Right lobe of liver (tissue), 6 donors: ENCODE measurements around the gene MXI1. TPM values are rescaled to one million over a fixed set of nuclear protein-coding genes. Genes with fewer than 3 reads are reported as not detected.

Experiments used
- ATAC-seq, 4 donors: fragments of 200-7000 bp; cut with Tn5 transposase; one replicate each; pipeline ENCODE4 v1.9.1; 2020; ENCODE audit warnings: mild to moderate bottlenecking in 4 of 4, moderate library complexity in 4 of 4
- DNase-seq, 3 donors: peaks; one replicate each; pipeline ENCODE4 v3.0.0-alpha.2; 2020
- H3K27ac ChIP-seq, 3 donors: fragments of 200-600 bp; one replicate each; pipeline ENCODE4 v1.8.0; 2022
- H3K27me3 ChIP-seq, 2 donors: fragments of 200-600 bp; one replicate each; pipeline ENCODE4 v1.8.0; 2022
- H3K36me3 ChIP-seq, 4 donors: fragments of 200-600 bp; sonication (generic) in 1 of 4; one replicate each; pipeline versions ENCODE4 v1.5.1 to v1.8.0; 2017 to 2022; ENCODE audit warnings: control low read depth in 1 of 4
- H3K4me1 ChIP-seq, 4 donors: fragments of 200-600 bp; sonication (generic) in 1 of 4; one replicate each; pipeline versions ENCODE4 v1.5.1 to v1.8.0; 2017 to 2022; ENCODE audit warnings: control low read depth in 1 of 4
- H3K4me3 ChIP-seq, 3 donors: fragments of 200-600 bp; one replicate each; pipeline ENCODE4 v1.8.0; 2022
- H3K9me3 ChIP-seq, 4 donors: fragments of 200-600 bp; sonication (generic) in 1 of 4; one replicate each; pipeline versions ENCODE4 v1.5.1 to v1.8.0; 2017 to 2022; ENCODE audit warnings: control low read depth in 1 of 4
- POLR2A ChIP-seq: fragments of 450-650 bp; IDR thresholded peaks from one replicate; pipeline ENCODE4 v1.6.1; 2017; ENCODE audit warnings: antibody characterized with exemption, mild to moderate bottlenecking
- WGBS: methylation state at CpG from one replicate; pipeline ENCODE4 v1.1.6; 2018; ENCODE audit warnings: low coverage, low lambda C conversion rate; ENCODE audit not compliant: insufficient coverage; ENCODE audit errors: missing lambda C conversion rate; 5-methylcytosine and 5-hydroxymethylcytosine counted together
- intact Hi-C, 2 donors: fragments of 100-400 bp; cut with DNase I; formaldehyde crosslinking; loops; one replicate each; pipeline versions ENCODE4 v1.11.2 to v1.14.1; 2022
- total RNA-seq, 6 experiments: library from RNA; depleted of rRNA in 2 of 6; stranded (reverse); fragments of >200 nt in 2 of 6; fragmentation: NEBNext Ultra II Directional in 3 of 6; extraction: Animal tissue kit (Norgen Biotek cat#: 25700) in 3 of 6; gene quantifications; one replicate each; pipeline versions ENCODE4 v1.1.0 to v1.2.4, GENCODE V29; 2016 to 2023
- TF ChIP-seq, protein P1 (sequence below), 4 donors: fragments of 200-600 bp in 3 of 4; fragments of 450-650 bp in 1 of 4; IDR thresholded peaks; one replicate each; pipeline versions ENCODE4 v1.5.1 to v1.8.0; 2016 to 2022; ENCODE audit warnings: antibody characterized with exemption in 4 of 4, mild to moderate bottlenecking in 2 of 4
- donor health status: DM: no; HTN: yes; CAD: no.
- donor health status: DM: no; HTN: no; CAD: no.
- donor health status: DM: no; HTN: no; CAD: no.
- donor health status: DM: no; HTN: yes; CAD: no.
- donor health status: DM: no; HTN: yes; CAD: no.

Gene MXI1
- total RNA-seq, 6 experiments from 2014 or later, result 17.1 to 32.6 (median 26.5) TPM

DNA sequence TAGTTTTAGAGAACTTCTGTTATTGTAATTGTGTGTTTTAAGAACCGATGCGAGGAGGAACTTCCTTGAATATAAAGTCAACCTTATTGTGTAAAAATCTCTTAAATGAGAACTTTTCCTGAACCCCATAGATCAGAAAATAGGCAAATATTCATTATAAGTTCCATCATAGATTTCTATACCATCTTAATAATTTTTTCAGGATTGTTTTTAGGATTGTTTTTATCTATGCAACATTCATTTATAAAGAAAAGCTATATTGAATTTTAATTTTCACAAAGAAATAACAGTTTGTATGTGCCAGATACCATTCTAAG, 99.0 kb downstream of the MXI1 start:
- no peak for DNase-seq
- intact Hi-C loops, result no loop called here

DNA sequence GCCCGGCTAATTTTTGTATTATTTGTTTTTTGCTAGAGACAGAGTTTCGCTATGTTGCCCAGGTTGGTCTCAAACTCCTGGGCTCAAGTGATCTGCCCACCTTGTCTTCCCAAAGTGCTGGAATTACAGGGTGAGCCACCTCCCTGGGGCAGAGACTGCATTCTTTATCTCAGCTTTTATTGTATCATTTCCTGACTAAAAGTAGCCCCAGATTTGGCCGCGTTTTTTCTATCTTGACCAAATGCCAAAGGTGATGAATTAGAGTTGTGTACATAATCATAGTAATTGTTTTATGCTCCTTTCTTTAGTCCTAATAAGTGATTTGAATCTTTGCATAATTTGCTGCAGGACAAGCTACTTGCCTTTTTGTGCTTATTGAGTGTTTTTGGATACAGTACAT, 100.4 kb downstream of the MXI1 start:
- no peaks in the 10 kb centered on the region for H3K27me3 ChIP-seq
- no peak overlapping the region for H3K27ac ChIP-seq
- ATAC-seq (no peak), DNase-seq (no peak)
- peaks cover 0 to 17% (median 7%) of the 10 kb centered on the region in 4 donors for H3K4me1 ChIP-seq
- intact Hi-C loops, result no loop called here
- no peaks in the 10 kb centered on the region for H3K9me3 ChIP-seq
- H3K4me3 ChIP-seq, result no peak overlapping the region
- no peaks in the 10 kb centered on the region for H3K36me3 ChIP-seq
- no peak for TF ChIP-seq POLR2A
- TF ChIP-seq, protein P1, sequence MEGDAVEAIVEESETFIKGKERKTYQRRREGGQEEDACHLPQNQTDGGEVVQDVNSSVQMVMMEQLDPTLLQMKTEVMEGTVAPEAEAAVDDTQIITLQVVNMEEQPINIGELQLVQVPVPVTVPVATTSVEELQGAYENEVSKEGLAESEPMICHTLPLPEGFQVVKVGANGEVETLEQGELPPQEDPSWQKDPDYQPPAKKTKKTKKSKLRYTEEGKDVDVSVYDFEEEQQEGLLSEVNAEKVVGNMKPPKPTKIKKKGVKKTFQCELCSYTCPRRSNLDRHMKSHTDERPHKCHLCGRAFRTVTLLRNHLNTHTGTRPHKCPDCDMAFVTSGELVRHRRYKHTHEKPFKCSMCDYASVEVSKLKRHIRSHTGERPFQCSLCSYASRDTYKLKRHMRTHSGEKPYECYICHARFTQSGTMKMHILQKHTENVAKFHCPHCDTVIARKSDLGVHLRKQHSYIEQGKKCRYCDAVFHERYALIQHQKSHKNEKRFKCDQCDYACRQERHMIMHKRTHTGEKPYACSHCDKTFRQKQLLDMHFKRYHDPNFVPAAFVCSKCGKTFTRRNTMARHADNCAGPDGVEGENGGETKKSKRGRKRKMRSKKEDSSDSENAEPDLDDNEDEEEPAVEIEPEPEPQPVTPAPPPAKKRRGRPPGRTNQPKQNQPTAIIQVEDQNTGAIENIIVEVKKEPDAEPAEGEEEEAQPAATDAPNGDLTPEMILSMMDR (IDR thresholded peaks at IDR 0.05), result no peak
- 43% methylated on average over 4 of the region's 4 CpGs for WGBS

More for the DNA sequence above, 99.0 kb downstream of the MXI1 start:
- H3K4me1 ChIP-seq, result peaks cover 0 to 31% (median 12%) of the 10 kb centered on the region in 4 donors
- ATAC-seq, result no peak
- H3K9me3 ChIP-seq, result no peaks in the 10 kb centered on the region
- H3K27ac ChIP-seq, result no peak overlapping the region
- peaks cover 0 to 11% (median 4%) of the 10 kb centered on the region in 4 donors for H3K36me3 ChIP-seq
- no peaks in the 10 kb centered on the region for H3K27me3 ChIP-seq
- no peak overlapping the region for H3K4me3 ChIP-seq
- WGBS, result 0% methylated on average over 2 of the region's 2 CpGs
- no peak for TF ChIP-seq POLR2A

DNA sequence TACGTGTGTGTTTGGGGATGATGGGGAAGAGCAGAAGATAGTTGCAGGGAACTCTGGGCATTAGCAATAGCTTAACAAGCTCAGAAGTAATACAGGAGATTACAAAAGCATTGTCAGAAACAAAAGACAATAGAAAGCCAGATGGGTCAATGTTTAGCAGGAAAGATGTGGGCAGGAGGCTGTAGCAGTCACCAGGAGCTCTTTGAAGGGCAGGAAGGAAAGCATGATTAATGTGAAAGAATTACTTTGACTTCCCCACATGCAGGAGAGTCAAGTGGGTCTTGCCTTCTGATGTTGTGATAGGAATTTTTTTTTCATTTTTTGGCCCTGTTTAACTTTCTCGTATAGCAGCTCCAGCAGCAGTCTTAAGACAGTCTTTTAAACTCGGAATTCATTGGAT, 103.3 kb downstream of the MXI1 start:
- H3K4me3 ChIP-seq, result no peak overlapping the region
- no peak for TF ChIP-seq POLR2A
- TF ChIP-seq, protein P1 (IDR thresholded peaks at IDR 0.05), result no peak
- H3K27me3 ChIP-seq, result no peaks in the 10 kb centered on the region
- WGBS, result 27% methylated on average over 3 of the region's 3 CpGs
- H3K36me3 ChIP-seq, result no peaks in the 10 kb centered on the region
- DNase-seq, result no peak
- H3K4me1 ChIP-seq, result peaks cover 0 to 3% (median under 1%) of the 10 kb centered on the region in 4 donors
- ATAC-seq, result peak in 2 of 4 donors; percentile 14 to 34
- no peaks in the 10 kb centered on the region for H3K9me3 ChIP-seq
- H3K27ac ChIP-seq, result no peak overlapping the region
- intact Hi-C loops, result loop anchor here in 1 of 2 donors (5.0 kb wide), 1 partner anchor 237 kb away; no protein-coding TSS in a partner anchor

DNA sequence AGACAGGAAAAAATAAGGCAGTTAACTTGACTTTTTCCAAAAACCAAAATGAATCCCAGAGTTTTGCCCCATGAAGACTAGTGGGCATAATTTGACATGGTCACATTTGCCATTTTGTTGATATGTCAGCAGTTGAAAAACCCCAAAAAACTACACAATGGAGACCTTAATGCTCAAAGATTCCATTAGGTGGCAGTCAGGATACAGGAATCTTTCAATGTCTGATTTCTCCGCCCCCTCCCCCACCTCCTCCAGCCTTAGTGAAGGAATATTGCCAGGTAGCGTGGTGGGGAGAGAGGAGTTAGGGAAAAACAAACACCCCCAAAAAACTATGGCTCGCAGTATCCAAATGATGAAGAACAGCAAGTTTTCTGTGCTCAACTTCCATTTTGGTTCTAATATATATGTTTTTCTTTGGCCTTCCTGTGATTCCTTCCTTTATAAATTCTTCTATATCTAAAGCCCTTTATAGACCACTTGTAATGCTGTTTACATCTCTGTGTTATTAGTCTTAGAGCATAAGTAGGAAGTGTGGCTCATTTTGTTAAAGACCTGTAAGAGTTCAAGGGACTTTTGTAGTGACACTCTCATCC, 104.0 kb downstream of the MXI1 start:
- no peak overlapping the region for H3K27ac ChIP-seq
- no peak for TF ChIP-seq POLR2A
- TF ChIP-seq, protein P1 (IDR thresholded peaks at IDR 0.05), result peak; percentile 60 to 74 (median 62)
- no peak overlapping the region for H3K4me3 ChIP-seq
- peak; percentile 89 to 92 (median 90) for ATAC-seq
- DNase-seq, result peak in 1 of 3 donors; percentile 29
- intact Hi-C loops, result loop anchor here in 1 of 2 donors (5.0 kb wide), 1 partner anchor 236 kb away; no protein-coding TSS in a partner anchor
- H3K36me3 ChIP-seq, result no peaks in the 10 kb centered on the region
- no peaks in the 10 kb centered on the region for H3K4me1 ChIP-seq
- 3% methylated on average over 3 of the region's 3 CpGs for WGBS
- H3K27me3 ChIP-seq, result no peaks in the 10 kb centered on the region
- H3K9me3 ChIP-seq, result no peaks in the 10 kb centered on the region

DNA sequence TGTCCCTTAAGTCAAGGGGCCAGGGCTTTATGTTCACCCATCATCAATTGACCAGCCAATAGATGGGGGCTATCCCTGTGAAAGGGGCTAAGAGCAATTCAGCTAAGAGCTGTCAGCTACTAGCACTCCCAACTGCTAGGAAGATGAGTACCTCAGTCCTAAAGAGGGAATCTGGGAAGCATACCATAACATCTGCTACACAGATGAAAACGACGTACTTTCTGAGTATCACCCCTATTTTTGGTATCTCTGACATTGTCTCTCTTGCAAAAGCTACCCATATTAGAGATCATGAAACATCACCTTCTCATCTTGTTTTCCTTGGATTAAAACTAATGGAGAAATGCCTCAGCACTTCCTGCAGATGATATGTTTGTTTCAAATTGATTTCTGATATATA, 104.8 kb downstream of the MXI1 start:
- Histone ChIP-seq H3K27me3 (no peaks in the 10 kb centered on the region), H3K4me1 (no peaks in the 10 kb centered on the region), H3K4me3 (no peak overlapping the region), H3K36me3 (no peaks in the 10 kb centered on the region), H3K27ac (no peak overlapping the region), H3K9me3 (no peaks in the 10 kb centered on the region)
- TF ChIP-seq, protein P1 (IDR thresholded peaks at IDR 0.05), result no peak
- no peak for TF ChIP-seq POLR2A
- intact Hi-C loops, result loop anchor here in 1 of 2 donors (5.0 kb wide), 1 partner anchor 235 kb away; no protein-coding TSS in a partner anchor
- no peak for ATAC-seq
- WGBS, result 59% methylated on average over 2 of the region's 2 CpGs
- no peak for DNase-seq
